Endothelial cell of umbilical vein (primary cell): Measurements from ENCODE around the gene COL18A1. TPM values are rescaled to one million over a fixed set of nuclear protein-coding genes. Genes with fewer than 3 reads are reported as not detected.

ENCODE experiments used
- BruUV-seq: library from RNA; stranded (reverse); fragments of 400-500 nt; replicated peaks from 2 replicates; lab custom pipeline; 2021; lab: Mats Ljungman, UMichigan
- CTCF ChIA-PET: fragments of 300-600, 350-600 bp; sonication (Branson Sonifier 250); formaldehyde crosslinking; loops from one replicate; lab custom pipeline; 2021; ENCODE audit warnings: antibody characterized with exemption, inconsistent platforms; lab: Charles Lee
- POLR2A ChIA-PET: fragments of 300-600, 350-600 bp; sonication (Branson Sonifier 250); formaldehyde crosslinking; loops from one replicate; lab custom pipeline; 2021; ENCODE audit warnings: antibody characterized with exemption, inconsistent platforms; lab: Charles Lee
- DNase-seq: peaks from one replicate; pipeline ENCODE4 v3.0.0-alpha.2; 2011; ENCODE audit warnings: low read depth, low spot score
- FAIRE-seq: peaks from 2 replicates; lab custom pipeline; 2011; peaks lifted over from hg19 to GRCh38; lab: Jason Lieb, UNC
- H2AFZ ChIP-seq: 2 replicates; pipeline ENCODE4 v1.6.0; 2012; ENCODE audit warnings: low read depth, low read length, control low read depth, inconsistent platforms
- H3K27ac ChIP-seq: 2 replicates; pipeline ENCODE4 v1.5.1; 2011; ENCODE audit warnings: low read depth, mild to moderate bottlenecking, control low read depth, low read length, moderate library complexity; ENCODE audit not compliant: insufficient read depth
- H3K27me3 ChIP-seq, 2 experiments: 2 replicates each; pipeline versions ENCODE4 v1.6.0 to v1.6.1; 2011; ENCODE audit warnings: low read length in 2 of 2, mixed read lengths in 1 of 2; ENCODE audit not compliant: control insufficient read depth in 2 of 2, insufficient read depth in 2 of 2
- H3K36me3 ChIP-seq, 2 experiments: 2 replicates in 1 of 2; 3 replicates in 1 of 2; pipeline ENCODE4 v1.5.1; 2011; ENCODE audit warnings: low read length in 2 of 2, mild to moderate bottlenecking in 1 of 2, moderate library complexity in 1 of 2; ENCODE audit not compliant: control insufficient read depth in 2 of 2, insufficient read depth in 2 of 2; ENCODE audit errors: extremely low read depth in 1 of 2
- H3K4me1 ChIP-seq: 3 replicates; pipeline ENCODE4 v1.5.1; 2011; ENCODE audit warnings: mild to moderate bottlenecking, low read length; ENCODE audit not compliant: control insufficient read depth, insufficient read depth; ENCODE audit errors: extremely low read depth
- H3K4me2 ChIP-seq: 2 replicates; pipeline ENCODE4 v1.6.1; 2011; ENCODE audit warnings: low read length, control low read depth, mixed read lengths; ENCODE audit not compliant: insufficient read depth
- H3K4me3 ChIP-seq, 3 experiments: fragments of 200-600 bp in 1 of 3; sonication (generic), shearing (Covaris generic) in 1 of 3; replicated peaks in 1 of 3; 2 replicates each; pipeline ENCODE4 v1.5.1; 2011 to 2016; ENCODE audit warnings: control low read depth in 3 of 3, low read length in 3 of 3, mild to moderate bottlenecking in 2 of 3, inconsistent platforms in 1 of 3, low read depth in 1 of 3, moderate library complexity in 1 of 3; ENCODE audit not compliant: insufficient read depth in 1 of 3
- H3K79me2 ChIP-seq: 2 replicates; pipeline ENCODE4 v1.6.0; 2012; ENCODE audit warnings: low read length, inconsistent platforms; ENCODE audit not compliant: control insufficient read depth, insufficient read depth
- H3K9ac ChIP-seq: replicated peaks from 2 replicates; pipeline ENCODE3; 2011; ENCODE audit warnings: low read length, control low read depth; ENCODE audit not compliant: insufficient read depth; ENCODE audit errors: extremely low read depth
- H3K9me1 ChIP-seq: replicated peaks from 3 replicates; pipeline ENCODE4 v1.6.0; 2011; ENCODE audit warnings: mild to moderate bottlenecking, low read length; ENCODE audit not compliant: control insufficient read depth, insufficient read depth; ENCODE audit errors: extremely low read depth
- H3K9me3 ChIP-seq: replicated peaks from 2 replicates; pipeline ENCODE4 v1.5.1; 2012; ENCODE audit warnings: low read length, inconsistent platforms; ENCODE audit not compliant: control insufficient read depth, insufficient read depth
- H4K20me1 ChIP-seq: replicated peaks from 2 replicates; pipeline ENCODE3; 2011; ENCODE audit warnings: mild to moderate bottlenecking, low read length; ENCODE audit not compliant: control insufficient read depth, insufficient read depth; ENCODE audit errors: extremely low read depth
- CTCF ChIP-seq, 2 donors: IDR thresholded peaks; 1 replicate in 1 of 2; 2 replicates in 1 of 2; pipeline ENCODE4 v1.5.1; 2011; ENCODE audit warnings: low read length in 2 of 2, mild to moderate bottlenecking in 2 of 2, moderate library complexity in 2 of 2, control low read depth in 1 of 2, inconsistent platforms in 1 of 2, low read depth in 1 of 2; ENCODE audit not compliant: insufficient read depth in 1 of 2; ENCODE audit errors: extremely low read depth in 1 of 2
- EZH2 ChIP-seq: IDR thresholded peaks from 2 replicates; pipeline ENCODE4 v1.6.1; 2012; ENCODE audit warnings: borderline replicate concordance, low read depth, mild to moderate bottlenecking, moderate library complexity, low read length, inconsistent platforms; ENCODE audit not compliant: severe bottlenecking
- FOS ChIP-seq: IDR thresholded peaks from 2 replicates; pipeline ENCODE4 v1.6.1; 2011; ENCODE audit warnings: mild to moderate bottlenecking, low read length, moderate library complexity, borderline replicate concordance; ENCODE audit not compliant: insufficient read depth
- MAX ChIP-seq: IDR thresholded peaks from 2 replicates; pipeline ENCODE4 v1.6.1; 2011; ENCODE audit not compliant: insufficient read depth, insufficient read length
- dilution Hi-C: fragments of 300-500 bp; cut with MboI; formaldehyde crosslinking; loops from one replicate; pipeline ENCODE4 v1.15.0; 2019; ENCODE audit warnings: low sequenced_read_pairs; ENCODE audit not compliant: extremely low pct_ligation_motif_present
- intact Hi-C: fragments of 100-400 bp; cut with micrococcal nuclease; formaldehyde crosslinking; loops from one replicate; pipeline ENCODE4 v1.10.0; 2022
- polyA plus RNA-seq, 4 experiments: library from polyadenylated mRNA; depleted of rRNA in 3 of 4; stranded (reverse) in 3 of 4; unstranded in 1 of 4; fragments of >200 nt; gene quantifications; 2 replicates each; pipeline versions ENCODE4 v1.2.1 to v1.2.3, GENCODE V29; 2011 to 2012; ENCODE audit warnings: missing spikeins in 1 of 4
- total RNA-seq: library from RNA; stranded (reverse); gene quantifications from 2 replicates; pipeline ENCODE4 v1.2.3, GENCODE V29; 2021

Gene COL18A1
- total and polyA plus RNA-seq, 2 donors (not counting 3 experiments of a cell fraction or from before 2014, with no cell fraction given) = 198 to 252 TPM

- Histone ChIP-seq H3K9me1 (no peaks in the 10 kb centered on the region), H3K36me3 (no peaks in the 10 kb centered on the region), H3K27me3 (peaks cover 0 to 1% of the 10 kb centered on the region in 2 experiments), H2AFZ (no peak overlapping the region), H3K9me3 (no peaks in the 10 kb centered on the region), H3K9ac (no peak overlapping the region), H3K4me3 (no peak overlapping the region), H4K20me1 (no peaks in the 10 kb centered on the region), H3K27ac (no peak overlapping the region), H3K4me2 (no peak overlapping the region), H3K4me1 (no peaks in the 10 kb centered on the region), H3K79me2 (no peaks in the 10 kb centered on the region)
- FAIRE-seq = peak; percentile 73
- dilution Hi-C loops (no loop called here), intact Hi-C loops (loop anchor here (2.0 kb wide), 1 partner anchor 22 kb away; no protein-coding TSS in a partner anchor)
- TF ChIP-seq MAX = no peak
- TF ChIP-seq CTCF (IDR thresholded peaks at IDR 0.05; ENCODE audit: extremely low read depth in 1 of 2, insufficient read depth in 1 of 2, low read depth in 1 of 2, low read length in 2 of 2) = peak in 1 of 2 donors; percentile 11
- TF ChIP-seq FOS = peak; percentile 17
- TF ChIP-seq EZH2 = no peak
- no TSS peak for BruUV-seq
- ChIA-PET POLR2A (no interaction called here), CTCF (interaction anchor here (0.8 to 2.1 kb wide), 11 partner anchors 10 to 247 kb away, joined by 3 to 11 read pairs (median 6); no protein-coding TSS in a partner anchor)
- DNase-seq = peak; percentile 57
These were observed 18.1 kb upstream of the COL18A1 start for GRCh38 chr21:45386728-45387371.
